K562 (cell line): ENCODE data around the gene VWA3A. TPM values are rescaled to one million over a fixed set of nuclear protein-coding genes. Genes with fewer than 3 reads are reported as not detected.

Experiments
- CEBPG ChIP-seq, 3 experiments: fragments of 200-800 bp in 1 of 3; sonication (Bioruptor generic) in 1 of 3; sonication (generic) in 1 of 3; formaldehyde crosslinking in 1 of 3; IDR thresholded peaks in 2 of 3; conservative IDR thresholded peaks in 1 of 3; 2 replicates each; pipeline versions ENCODE4 v1.6.1 to v1.8.0; 2016 to 2022; ENCODE audit warnings: missing compliant biosample characterization in 2 of 3, missing genetic modification characterization in 2 of 3, mild to moderate bottlenecking in 1 of 3, missing genetic modification reagents in 1 of 3
- FIP1L1 ChIP-seq: fragments of 200-400 bp; formaldehyde crosslinking; IDR thresholded peaks from 2 replicates; pipeline ENCODE4 v1.6.1; 2018; ENCODE audit warnings: mild to moderate bottlenecking, low read depth, low read length; ENCODE audit not compliant: poor library complexity, severe bottlenecking
- FOXM1 ChIP-seq, 2 experiments: fragments of 450-650 bp in 1 of 2; sonication (generic) in 1 of 2; formaldehyde crosslinking in 1 of 2; IDR thresholded peaks; 2 replicates each; pipeline versions ENCODE4 v1.6.1 to v1.9.0; 2017 to 2022; ENCODE audit warnings: low read depth in 2 of 2, mild to moderate bottlenecking in 2 of 2, missing genetic modification reagents in 1 of 2, moderate library complexity in 1 of 2
- NFE2L1 ChIP-seq: fragments of 450-650 bp; IDR thresholded peaks from 2 replicates; pipeline ENCODE4 v1.6.1; 2016; ENCODE audit warnings: missing genetic modification characterization, low read depth, mild to moderate bottlenecking, missing compliant biosample characterization, moderate library complexity, borderline replicate concordance
- RBBP5 ChIP-seq: fragments of 200-600 bp; sonication (generic); IDR thresholded peaks from 2 replicates; pipeline ENCODE4 v1.6.1; 2012; ENCODE audit warnings: borderline replicate concordance, mild to moderate bottlenecking, low read length, control low read depth, inconsistent platforms; ENCODE audit not compliant: insufficient read depth, poor library complexity, severe bottlenecking
- RFX1 ChIP-seq: fragments of 450-650 bp; IDR thresholded peaks from 2 replicates; pipeline ENCODE4 v1.6.1; 2016; ENCODE audit warnings: mild to moderate bottlenecking, moderate library complexity
- ZNF124 ChIP-seq: sonication (generic); formaldehyde crosslinking; IDR thresholded peaks from 2 replicates; pipeline ENCODE4 v1.8.1; 2022; ENCODE audit warnings: missing genetic modification reagents
- polyA plus RNA-seq, 8 experiments: library from polyadenylated mRNA; depleted of rRNA in 4 of 8; stranded (reverse) in 5 of 8; unstranded in 3 of 8; fragments of >200 nt; fragmentation: Nextera tagmentation in 2 of 8; fragmentation: Illumina TruSeq in 1 of 8; extraction: Ambion mirVana in 2 of 8; extraction: Trizol in 1 of 8; gene quantifications; 2 replicates each; pipeline versions ENCODE4 v1.2.1 to v1.2.3, GENCODE V29; 2011 to 2014; ENCODE audit warnings: inconsistent platforms in 1 of 8, missing spikeins in 1 of 8
- total RNA-seq, 7 experiments: library from RNA; depleted of rRNA in 6 of 7; stranded (reverse); fragments of >200 nt in 6 of 7; fragmentation: Illumina TruSeq in 2 of 7; extraction: Trizol in 2 of 7; gene quantifications; 2 replicates each; pipeline versions ENCODE4 v1.2.1 to v1.2.3, GENCODE V29; 2011 to 2021; ENCODE audit warnings: low replicate concordance in 1 of 7
- TF ChIP-seq, protein P1 (sequence below), 2 experiments: fragments of 450-650 bp in 1 of 2; sonication (generic) in 1 of 2; formaldehyde crosslinking in 1 of 2; IDR thresholded peaks; 2 replicates each; pipeline versions ENCODE4 v1.7.1 to v1.9.0; 2016 to 2022; ENCODE audit warnings: inconsistent platforms in 1 of 2, mild to moderate bottlenecking in 1 of 2, missing genetic modification reagents in 1 of 2
- TF ChIP-seq, protein P2 (sequence below): fragments of 200-400 bp; formaldehyde crosslinking; IDR thresholded peaks from 2 replicates; pipeline ENCODE4 v1.6.1; 2017; ENCODE audit warnings: mild to moderate bottlenecking, low read depth, low read length, moderate library complexity

The VWA3A gene
- total and polyA plus RNA-seq, 9 of the 15 experiments (the other 6 are each of a cell fraction or from before 2014, with no cell fraction given): not detected

GRCh38 chr16:22192261-22193062 is 100.1 kb downstream of the VWA3A start (continued):
- TF ChIP-seq, protein P1, sequence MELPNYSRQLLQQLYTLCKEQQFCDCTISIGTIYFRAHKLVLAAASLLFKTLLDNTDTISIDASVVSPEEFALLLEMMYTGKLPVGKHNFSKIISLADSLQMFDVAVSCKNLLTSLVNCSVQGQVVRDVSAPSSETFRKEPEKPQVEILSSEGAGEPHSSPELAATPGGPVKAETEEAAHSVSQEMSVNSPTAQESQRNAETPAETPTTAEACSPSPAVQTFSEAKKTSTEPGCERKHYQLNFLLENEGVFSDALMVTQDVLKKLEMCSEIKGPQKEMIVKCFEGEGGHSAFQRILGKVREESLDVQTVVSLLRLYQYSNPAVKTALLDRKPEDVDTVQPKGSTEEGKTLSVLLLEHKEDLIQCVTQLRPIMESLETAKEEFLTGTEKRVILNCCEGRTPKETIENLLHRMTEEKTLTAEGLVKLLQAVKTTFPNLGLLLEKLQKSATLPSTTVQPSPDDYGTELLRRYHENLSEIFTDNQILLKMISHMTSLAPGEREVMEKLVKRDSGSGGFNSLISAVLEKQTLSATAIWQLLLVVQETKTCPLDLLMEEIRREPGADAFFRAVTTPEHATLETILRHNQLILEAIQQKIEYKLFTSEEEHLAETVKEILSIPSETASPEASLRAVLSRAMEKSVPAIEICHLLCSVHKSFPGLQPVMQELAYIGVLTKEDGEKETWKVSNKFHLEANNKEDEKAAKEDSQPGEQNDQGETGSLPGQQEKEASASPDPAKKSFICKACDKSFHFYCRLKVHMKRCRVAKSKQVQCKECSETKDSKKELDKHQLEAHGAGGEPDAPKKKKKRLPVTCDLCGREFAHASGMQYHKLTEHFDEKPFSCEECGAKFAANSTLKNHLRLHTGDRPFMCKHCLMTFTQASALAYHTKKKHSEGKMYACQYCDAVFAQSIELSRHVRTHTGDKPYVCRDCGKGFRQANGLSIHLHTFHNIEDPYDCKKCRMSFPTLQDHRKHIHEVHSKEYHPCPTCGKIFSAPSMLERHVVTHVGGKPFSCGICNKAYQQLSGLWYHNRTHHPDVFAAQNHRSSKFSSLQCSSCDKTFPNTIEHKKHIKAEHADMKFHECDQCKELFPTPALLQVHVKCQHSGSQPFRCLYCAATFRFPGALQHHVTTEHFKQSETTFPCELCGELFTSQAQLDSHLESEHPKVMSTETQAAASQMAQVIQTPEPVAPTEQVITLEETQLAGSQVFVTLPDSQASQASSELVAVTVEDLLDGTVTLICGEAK (IDR thresholded peaks at IDR 0.05): no peak; the same call in 1 of the 2 replicates
- TF ChIP-seq, protein P1 (CRISPR knock-in tag; IDR thresholded peaks at IDR 0.05): no peak
- no peak for TF ChIP-seq NFE2L1 (tag)
- TF ChIP-seq RFX1: no peak
- TF ChIP-seq ZNF124 (CRISPR knock-in tag): no peak
- TF ChIP-seq, protein P2, sequence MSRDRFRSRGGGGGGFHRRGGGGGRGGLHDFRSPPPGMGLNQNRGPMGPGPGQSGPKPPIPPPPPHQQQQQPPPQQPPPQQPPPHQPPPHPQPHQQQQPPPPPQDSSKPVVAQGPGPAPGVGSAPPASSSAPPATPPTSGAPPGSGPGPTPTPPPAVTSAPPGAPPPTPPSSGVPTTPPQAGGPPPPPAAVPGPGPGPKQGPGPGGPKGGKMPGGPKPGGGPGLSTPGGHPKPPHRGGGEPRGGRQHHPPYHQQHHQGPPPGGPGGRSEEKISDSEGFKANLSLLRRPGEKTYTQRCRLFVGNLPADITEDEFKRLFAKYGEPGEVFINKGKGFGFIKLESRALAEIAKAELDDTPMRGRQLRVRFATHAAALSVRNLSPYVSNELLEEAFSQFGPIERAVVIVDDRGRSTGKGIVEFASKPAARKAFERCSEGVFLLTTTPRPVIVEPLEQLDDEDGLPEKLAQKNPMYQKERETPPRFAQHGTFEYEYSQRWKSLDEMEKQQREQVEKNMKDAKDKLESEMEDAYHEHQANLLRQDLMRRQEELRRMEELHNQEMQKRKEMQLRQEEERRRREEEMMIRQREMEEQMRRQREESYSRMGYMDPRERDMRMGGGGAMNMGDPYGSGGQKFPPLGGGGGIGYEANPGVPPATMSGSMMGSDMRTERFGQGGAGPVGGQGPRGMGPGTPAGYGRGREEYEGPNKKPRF: no peak
- peak; percentile 31; the same call in 1 of the 2 replicates for TF ChIP-seq FOXM1 (IDR thresholded peaks at IDR 0.05; ENCODE audit: low read depth)
- TF ChIP-seq FOXM1 (CRISPR knock-in tag; IDR thresholded peaks at IDR 0.05; ENCODE audit: low read depth): no peak
- TF ChIP-seq FIP1L1: no peak
- no peak for TF ChIP-seq CEBPG (CRISPR knock-in tag; IDR thresholded peaks at IDR 0.05)
- no peak for TF ChIP-seq CEBPG (tag; conservative IDR thresholded peaks at IDR 0.05 in 1 of 2, IDR thresholded peaks at IDR 0.05 in 1 of 2)
- TF ChIP-seq RBBP5: peak; percentile 1
